NB4 (cell line): Measurements from ENCODE around the gene INSYN1.
"Not testable (repeated sequence)": the region's sequence is repeated elsewhere in the genome, so short reads cannot be mapped to it uniquely, and the experiment has no call there.

ENCODE experiments used
- DNase-seq: peaks from one replicate; pipeline ENCODE4 v3.0.0; 2010; ENCODE audit warnings: low read depth
- H3K4me3 ChIP-seq: one replicate; pipeline ENCODE4 v1.5.1; 2011; ENCODE audit warnings: mild to moderate bottlenecking, low read depth, low read length, moderate library complexity
- MYC ChIP-seq: IDR thresholded peaks from 2 replicates; pipeline ENCODE4 v1.6.1; 2011; ENCODE audit warnings: low read depth, low read length
- POLR2A ChIP-seq: IDR thresholded peaks from 2 replicates; pipeline ENCODE4 v1.6.1; 2011; ENCODE audit warnings: mild to moderate bottlenecking; ENCODE audit not compliant: insufficient read length; ENCODE audit errors: extremely low read depth
- TF ChIP-seq, protein P1 (sequence below): IDR thresholded peaks from 2 replicates; pipeline ENCODE4 v1.6.1; 2011; ENCODE audit warnings: low read depth, low read length
- TF ChIP-seq, protein P2 (sequence below): IDR thresholded peaks from one replicate; pipeline ENCODE4 v1.5.1; 2012; ENCODE audit warnings: low read depth, low read length

Gene INSYN1

DNA sequence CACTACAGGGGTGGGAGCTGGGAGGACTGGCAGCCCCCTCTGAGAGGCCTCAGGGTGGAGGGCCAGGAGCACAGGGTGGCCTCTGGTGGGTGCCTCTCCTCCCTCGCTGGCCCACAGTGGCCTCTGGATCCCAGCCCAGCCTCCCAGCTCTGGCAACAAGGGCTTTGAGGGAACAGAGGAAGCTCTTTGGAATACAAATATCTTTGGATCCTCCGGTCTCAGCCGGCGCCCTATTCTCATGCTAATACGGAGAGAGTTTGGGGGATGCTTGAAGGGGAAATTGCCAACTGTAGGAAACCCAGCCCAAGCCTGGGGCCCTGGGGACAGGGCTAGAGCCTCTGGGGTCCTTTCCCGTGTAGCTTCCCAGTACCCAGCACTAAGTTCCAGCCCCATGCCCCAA lies 33.4 kb upstream of the INSYN1 start:
- no peak for DNase-seq
- no peak overlapping the region for H3K4me3 ChIP-seq
- TF ChIP-seq POLR2A (no peak), MYC (no peak)
- TF ChIP-seq, protein P1, sequence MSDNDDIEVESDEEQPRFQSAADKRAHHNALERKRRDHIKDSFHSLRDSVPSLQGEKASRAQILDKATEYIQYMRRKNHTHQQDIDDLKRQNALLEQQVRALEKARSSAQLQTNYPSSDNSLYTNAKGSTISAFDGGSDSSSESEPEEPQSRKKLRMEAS, result no peak
- TF ChIP-seq, protein P2, sequence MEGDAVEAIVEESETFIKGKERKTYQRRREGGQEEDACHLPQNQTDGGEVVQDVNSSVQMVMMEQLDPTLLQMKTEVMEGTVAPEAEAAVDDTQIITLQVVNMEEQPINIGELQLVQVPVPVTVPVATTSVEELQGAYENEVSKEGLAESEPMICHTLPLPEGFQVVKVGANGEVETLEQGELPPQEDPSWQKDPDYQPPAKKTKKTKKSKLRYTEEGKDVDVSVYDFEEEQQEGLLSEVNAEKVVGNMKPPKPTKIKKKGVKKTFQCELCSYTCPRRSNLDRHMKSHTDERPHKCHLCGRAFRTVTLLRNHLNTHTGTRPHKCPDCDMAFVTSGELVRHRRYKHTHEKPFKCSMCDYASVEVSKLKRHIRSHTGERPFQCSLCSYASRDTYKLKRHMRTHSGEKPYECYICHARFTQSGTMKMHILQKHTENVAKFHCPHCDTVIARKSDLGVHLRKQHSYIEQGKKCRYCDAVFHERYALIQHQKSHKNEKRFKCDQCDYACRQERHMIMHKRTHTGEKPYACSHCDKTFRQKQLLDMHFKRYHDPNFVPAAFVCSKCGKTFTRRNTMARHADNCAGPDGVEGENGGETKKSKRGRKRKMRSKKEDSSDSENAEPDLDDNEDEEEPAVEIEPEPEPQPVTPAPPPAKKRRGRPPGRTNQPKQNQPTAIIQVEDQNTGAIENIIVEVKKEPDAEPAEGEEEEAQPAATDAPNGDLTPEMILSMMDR, result no peak

DNA sequence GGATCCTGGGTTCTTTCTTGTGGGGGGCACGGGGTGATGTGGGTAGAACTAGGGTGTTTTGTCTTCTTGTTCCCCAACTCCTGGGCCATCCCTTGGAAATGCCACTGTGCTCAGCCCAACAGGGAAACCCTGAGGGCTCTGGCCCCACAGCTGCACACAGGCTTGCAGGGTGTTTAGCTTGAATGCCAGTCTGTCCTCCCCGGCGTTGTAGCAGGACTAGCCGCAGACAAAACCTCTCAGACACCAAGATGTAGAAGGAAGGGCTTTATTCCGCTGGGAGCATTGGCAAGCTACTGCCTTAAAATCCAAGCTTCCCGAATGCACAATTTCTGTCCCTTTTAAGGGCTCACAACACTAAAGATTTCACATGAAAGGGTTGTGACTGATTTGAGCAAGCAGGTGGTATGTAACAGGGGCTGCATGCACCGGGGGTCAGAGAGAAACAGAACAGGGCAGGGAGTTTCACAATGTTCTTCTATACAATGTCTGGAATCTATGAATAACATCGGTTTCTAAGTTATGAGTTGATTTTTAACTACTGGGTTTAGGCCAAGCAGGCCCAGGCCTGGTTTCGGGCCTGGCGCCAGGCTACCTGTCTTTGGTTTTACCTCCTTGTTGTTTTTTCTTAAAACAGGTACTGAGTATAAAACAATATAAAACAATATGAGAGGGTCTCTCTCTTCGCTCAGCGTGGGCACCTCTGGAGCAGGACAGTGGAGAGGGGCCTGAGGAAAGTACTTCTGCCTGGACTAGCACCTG lies 32.3 kb upstream of the INSYN1 start:
- DNase-seq, result not testable (repeated sequence)

DNA sequence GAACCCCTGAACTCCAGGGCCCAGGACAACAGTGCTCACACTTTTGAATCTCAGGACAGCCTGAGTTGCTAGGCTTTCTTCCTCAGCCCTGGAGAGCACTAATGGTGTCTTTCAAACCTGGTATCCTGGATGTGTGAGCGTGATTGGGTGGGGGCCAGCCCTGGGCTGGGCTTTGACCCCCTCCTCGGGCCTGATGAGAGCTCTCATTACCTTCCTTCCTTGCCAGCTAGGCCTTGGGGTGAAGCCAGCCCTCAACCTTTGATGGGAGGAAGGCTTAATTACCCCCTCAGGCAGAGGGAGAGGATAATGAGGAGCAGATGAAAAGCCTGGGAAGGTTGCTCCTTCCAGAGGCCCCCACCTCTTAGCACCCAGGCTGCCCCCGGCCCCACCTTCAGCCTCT lies 31.1 kb upstream of the INSYN1 start:
- no peak overlapping the region for H3K4me3 ChIP-seq
- TF ChIP-seq, protein P2, result no peak
- TF ChIP-seq MYC (no peak), POLR2A (no peak)
- TF ChIP-seq, protein P1, result no peak
- DNase-seq, result no peak

More for the DNA sequence above, 32.3 kb upstream of the INSYN1 start:
- not testable (repeated sequence) for H3K4me3 ChIP-seq

DNA sequence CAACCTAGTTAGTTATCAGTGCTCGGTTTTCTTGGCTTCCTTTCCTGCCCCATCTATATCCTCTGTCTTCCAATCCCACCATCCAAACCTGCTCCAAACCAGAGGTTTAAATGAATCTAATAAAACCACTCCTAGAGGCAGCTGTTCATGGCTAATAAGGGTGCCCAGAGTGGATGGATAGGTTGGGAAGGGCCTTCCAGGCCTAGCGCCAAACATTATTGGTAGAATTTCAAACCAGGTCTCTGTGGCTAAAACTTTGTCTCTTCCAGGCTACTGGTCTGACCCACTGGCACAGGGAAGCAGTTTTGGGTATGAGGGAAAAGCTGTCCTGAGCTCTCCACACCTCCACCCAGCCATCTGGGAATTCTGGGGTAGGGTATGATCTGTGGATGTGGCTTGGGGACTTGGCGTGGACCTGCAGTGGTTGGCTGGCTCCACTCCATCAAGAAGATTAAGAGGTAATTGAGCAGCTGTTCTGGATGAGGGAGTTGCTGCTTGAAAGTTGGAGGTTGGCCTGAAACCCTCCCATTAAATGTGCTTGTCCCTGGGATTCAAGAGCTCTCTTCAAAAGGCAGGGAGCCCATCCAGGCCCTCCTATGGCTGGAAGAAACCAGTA lies 29.3 kb upstream of the INSYN1 start:
- no peak for DNase-seq
- no peak overlapping the region for H3K4me3 ChIP-seq
- TF ChIP-seq, protein P1, result no peak
- TF ChIP-seq, protein P2, result no peak
- TF ChIP-seq POLR2A, result no peak
- no peak for TF ChIP-seq MYC

DNA sequence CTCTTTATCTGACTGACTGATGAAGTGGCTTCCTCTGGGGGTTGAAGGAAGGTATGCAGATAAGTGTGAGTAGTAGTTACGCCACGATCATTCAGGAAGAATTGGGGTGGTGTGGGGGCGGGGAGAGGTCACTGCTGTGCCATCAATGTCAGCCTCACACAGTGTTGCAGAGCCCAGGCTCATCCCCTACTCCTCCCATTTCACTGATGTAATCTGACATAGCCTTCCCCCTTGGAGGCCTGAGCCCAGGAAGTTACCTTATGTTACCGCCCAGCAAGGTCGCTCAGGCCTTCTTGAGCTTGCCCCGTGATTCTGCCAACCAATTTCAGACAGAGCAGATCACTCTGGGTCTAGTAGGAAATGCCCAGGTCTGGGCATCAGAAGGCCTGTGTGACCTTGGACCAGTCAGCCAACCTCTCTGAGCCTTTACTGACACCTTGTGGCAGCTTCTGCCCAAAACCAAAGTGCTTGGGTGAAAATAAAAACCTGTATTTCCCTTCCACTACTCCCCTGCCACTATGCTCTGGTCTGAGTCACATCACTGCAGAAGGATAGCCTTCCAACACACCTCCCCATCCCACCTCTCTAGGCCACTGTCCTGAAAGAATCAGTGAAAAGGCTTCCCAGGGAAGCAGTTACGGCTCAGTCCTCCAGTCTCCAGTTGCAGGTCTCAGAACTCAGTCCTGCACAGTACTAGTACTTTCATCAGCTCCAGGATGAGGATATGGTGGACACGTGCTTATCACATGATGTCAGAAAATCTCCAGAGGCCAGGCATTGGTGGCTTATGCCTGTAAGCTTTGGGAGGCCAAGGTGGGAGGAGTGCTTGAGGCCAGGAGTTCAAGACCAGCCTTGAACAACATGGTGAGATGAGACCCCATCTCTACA lies 28.1 kb upstream of the INSYN1 start:
- no peak overlapping the region for H3K4me3 ChIP-seq
- TF ChIP-seq MYC (no peak), POLR2A (no peak)
- TF ChIP-seq, protein P2, result no peak
- TF ChIP-seq, protein P1, result no peak
- DNase-seq, result peak; percentile 24

DNA sequence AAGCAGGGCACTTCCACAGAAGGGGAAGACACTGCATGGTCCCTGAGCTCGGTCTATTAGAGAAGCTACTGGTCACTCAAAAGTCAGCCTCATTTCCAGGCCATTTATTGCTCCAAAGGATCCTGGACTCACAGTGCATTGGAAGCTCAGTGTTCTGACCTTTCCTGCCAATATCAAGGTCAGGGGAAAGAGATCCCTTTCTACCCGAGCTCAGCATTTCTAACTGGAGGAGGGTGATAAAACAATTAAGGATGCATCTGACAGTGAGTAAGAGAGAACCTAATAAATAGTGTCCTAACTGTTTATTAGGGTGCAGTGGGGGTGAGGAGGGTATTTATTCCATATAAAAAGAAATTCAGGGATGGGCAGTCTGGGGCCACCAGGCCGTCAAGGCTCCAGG lies 26.8 kb upstream of the INSYN1 start:
- no peak overlapping the region for H3K4me3 ChIP-seq
- no peak for DNase-seq
- TF ChIP-seq, protein P1, result no peak
- TF ChIP-seq, protein P2, result no peak
- TF ChIP-seq POLR2A (no peak), MYC (no peak)
